Mesenchymal stem cell (in vitro differentiated cells and primary cell): ENCODE measurements around the gene TRMO.

Experiments used
- DNase-seq: peaks from one replicate; pipeline ENCODE4 v3.0.0-alpha.2; 2013
- H2AFZ ChIP-seq: one replicate; pipeline ENCODE4 v1.6.1; 2013; ENCODE audit warnings: low read depth, mild to moderate bottlenecking, control low read depth, inconsistent platforms, low read length, moderate library complexity
- H2AK5ac ChIP-seq: 2 replicates; pipeline ENCODE4 v1.6.1; 2013; ENCODE audit warnings: low read length, moderate library complexity, mild to moderate bottlenecking, inconsistent platforms; ENCODE audit not compliant: severe bottlenecking
- H2BK120ac ChIP-seq: one replicate; pipeline ENCODE4 v1.6.1; 2013; ENCODE audit warnings: low read depth, mild to moderate bottlenecking, inconsistent platforms, low read length, moderate library complexity
- H2BK12ac ChIP-seq, 2 experiments: one replicate each; pipeline ENCODE4 v1.6.1; 2013; ENCODE audit warnings: inconsistent platforms in 2 of 2, low read length in 2 of 2, mild to moderate bottlenecking in 2 of 2, moderate library complexity in 2 of 2, control low read depth in 1 of 2
- H2BK15ac ChIP-seq: one replicate; pipeline ENCODE4 v1.6.1; 2013; ENCODE audit warnings: mild to moderate bottlenecking, low read depth, inconsistent platforms; ENCODE audit not compliant: poor library complexity, severe bottlenecking
- H2BK5ac ChIP-seq: 2 replicates; pipeline ENCODE4 v1.6.1; 2013; ENCODE audit warnings: low read depth, mild to moderate bottlenecking, low read length, control low read depth, inconsistent platforms; ENCODE audit not compliant: poor library complexity, severe bottlenecking
- H3K14ac ChIP-seq, 2 experiments: one replicate each; pipeline ENCODE4 v1.6.1; 2013; ENCODE audit warnings: inconsistent platforms in 2 of 2, low read length in 2 of 2, control low read depth in 1 of 2, mild to moderate bottlenecking in 1 of 2, moderate library complexity in 1 of 2
- H3K18ac ChIP-seq, 2 experiments: one replicate each; pipeline ENCODE4 v1.6.1; 2013; ENCODE audit warnings: inconsistent platforms in 2 of 2, low read length in 2 of 2, control low read depth in 1 of 2, low read depth in 1 of 2, mild to moderate bottlenecking in 1 of 2
- H3K23ac ChIP-seq, 2 experiments: one replicate each; pipeline ENCODE4 v1.6.1; 2013; ENCODE audit warnings: inconsistent platforms in 2 of 2, low read length in 2 of 2, mild to moderate bottlenecking in 2 of 2, moderate library complexity in 2 of 2, control low read depth in 1 of 2
- H3K27ac ChIP-seq: 2 replicates; pipeline ENCODE4 v1.5.1; 2013; ENCODE audit warnings: mild to moderate bottlenecking, moderate library complexity, low read length, control low read depth, inconsistent platforms; ENCODE audit not compliant: poor library complexity, severe bottlenecking
- H3K27me3 ChIP-seq, 2 experiments: 2 replicates each; pipeline versions ENCODE4 v1.6.1 to v1.7.0; 2013; ENCODE audit warnings: low read length in 2 of 2, mild to moderate bottlenecking in 2 of 2, moderate library complexity in 2 of 2, control low read depth in 1 of 2, inconsistent platforms in 1 of 2; ENCODE audit not compliant: control insufficient read depth in 1 of 2, insufficient read depth in 1 of 2
- H3K36me3 ChIP-seq, 2 experiments: 2 replicates each; pipeline versions ENCODE4 v1.6.1 to v1.7.0; 2013; ENCODE audit warnings: low read length in 2 of 2, control low read depth in 1 of 2, inconsistent platforms in 1 of 2, low read depth in 1 of 2, mild to moderate bottlenecking in 1 of 2; ENCODE audit not compliant: insufficient read depth in 2 of 2, control insufficient read depth in 1 of 2
- H3K4ac ChIP-seq, 2 experiments: one replicate each; pipeline ENCODE4 v1.6.1; 2013; ENCODE audit warnings: inconsistent platforms in 2 of 2, low read length in 2 of 2, mild to moderate bottlenecking in 2 of 2, moderate library complexity in 2 of 2, control low read depth in 1 of 2, low read depth in 1 of 2
- H3K4me1 ChIP-seq: 2 replicates; pipeline ENCODE4 v1.6.1; 2013; ENCODE audit warnings: low read depth, low read length, control low read depth; ENCODE audit not compliant: control insufficient read depth, insufficient read depth
- H3K4me2 ChIP-seq: 2 replicates; pipeline ENCODE4 v1.6.1; 2013; ENCODE audit warnings: low read length, mild to moderate bottlenecking, inconsistent platforms; ENCODE audit not compliant: poor library complexity, severe bottlenecking
- H3K4me3 ChIP-seq, 2 experiments: 2 replicates each; pipeline versions ENCODE4 v1.5.1 to v1.7.0; 2013; ENCODE audit warnings: low read length in 2 of 2, mild to moderate bottlenecking in 2 of 2, control low read depth in 1 of 2, low read depth in 1 of 2; ENCODE audit not compliant: insufficient read depth in 1 of 2
- H3K79me1 ChIP-seq: replicated peaks from 2 replicates; pipeline ENCODE4 v1.6.1; 2013; ENCODE audit warnings: mild to moderate bottlenecking, control low read depth, low read length, inconsistent platforms; ENCODE audit not compliant: poor library complexity, severe bottlenecking
- H3K9ac ChIP-seq: 2 replicates; pipeline ENCODE4 v1.7.0; 2013; ENCODE audit warnings: mild to moderate bottlenecking, low read length, moderate library complexity
- H3K9me3 ChIP-seq: 2 replicates; pipeline ENCODE4 v1.7.0; 2013; ENCODE audit warnings: mild to moderate bottlenecking, low read length; ENCODE audit not compliant: control insufficient read depth
- H4K8ac ChIP-seq: one replicate; pipeline ENCODE4 v1.6.1; 2013; ENCODE audit warnings: inconsistent platforms, mild to moderate bottlenecking, low read length, moderate library complexity
- H4K91ac ChIP-seq: one replicate; pipeline ENCODE4 v1.6.1; 2013; ENCODE audit warnings: mild to moderate bottlenecking, low read length, inconsistent platforms
- WGBS: methylation state at CpG from one replicate; pipeline ENCODE4 v1.1.7; 2013; ENCODE audit warnings: mixed read lengths; 5-methylcytosine and 5-hydroxymethylcytosine counted together

The TRMO gene

GRCh38 chr9:97873425-97873824 lies 48.9 kb downstream of the TRMO start:
- H2BK15ac ChIP-seq: no peak overlapping the region
- no peak overlapping the region for H2AFZ ChIP-seq
- no peak overlapping the region for H3K18ac ChIP-seq
- H3K4ac ChIP-seq: no peak overlapping the region
- no peak overlapping the region for H4K8ac ChIP-seq
- no peak overlapping the region for H3K4me3 ChIP-seq
- H3K4me1 ChIP-seq: peaks cover 18% of the 10 kb centered on the region
- no peaks in the 10 kb centered on the region for H3K9me3 ChIP-seq
- H3K27ac ChIP-seq: no peak overlapping the region
- H3K27me3 ChIP-seq: no peaks in the 10 kb centered on the region
- no peak for DNase-seq
- H3K23ac ChIP-seq: no peak overlapping the region
- no peak overlapping the region for H3K4me2 ChIP-seq
- WGBS: 75% methylated on average over 3 of the region's 3 CpGs
- H3K36me3 ChIP-seq: no peaks in the 10 kb centered on the region
- no peak overlapping the region for H3K14ac ChIP-seq
- no peak overlapping the region for H2BK5ac ChIP-seq
- H3K79me1 ChIP-seq: no peaks in the 10 kb centered on the region
- no peak overlapping the region for H2BK120ac ChIP-seq
- H3K9ac ChIP-seq: no peak overlapping the region
- peak overlapping the region; percentile 35 for H2AK5ac ChIP-seq
- H2BK12ac ChIP-seq: no peak overlapping the region
- H4K91ac ChIP-seq: no peak overlapping the region

- Histone ChIP-seq H3K14ac (no peak overlapping the region), H3K79me1 (no peaks in the 10 kb centered on the region), H3K36me3 (no peaks in the 10 kb centered on the region), H3K23ac (no peak overlapping the region), H3K27me3 (peaks cover 10 to 19% of the 10 kb centered on the region in 2 experiments), H3K4me3 (no peak overlapping the region), H3K9me3 (peaks cover 28% of the 10 kb centered on the region), H2BK12ac (no peak overlapping the region), H4K91ac (no peak overlapping the region), H3K4me2 (no peak overlapping the region), H2BK120ac (no peak overlapping the region), H2AFZ (no peak overlapping the region), H2AK5ac (no peak overlapping the region), H3K9ac (no peak overlapping the region), H2BK5ac (no peak overlapping the region), H3K4ac (no peak overlapping the region), H3K4me1 (peaks cover 3% of the 10 kb centered on the region), H2BK15ac (no peak overlapping the region), H4K8ac (no peak overlapping the region), H3K27ac (no peak overlapping the region), H3K18ac (no peak overlapping the region)
- DNase-seq: no peak
- WGBS: 67% methylated on average over 3 of the region's 3 CpGs
These were observed 53.4 kb downstream of the TRMO start for GRCh38 chr9:97868859-97869258.

- Histone ChIP-seq H2BK5ac (no peak overlapping the region), H3K27me3 (peaks cover 26 to 38% of the 10 kb centered on the region in 2 experiments), H3K9me3 (peaks cover 31% of the 10 kb centered on the region), H3K4me2 (no peak overlapping the region), H3K27ac (no peak overlapping the region), H3K79me1 (no peaks in the 10 kb centered on the region), H2AFZ (no peak overlapping the region), H3K9ac (no peak overlapping the region), H3K14ac (no peak overlapping the region), H4K91ac (no peak overlapping the region), H2AK5ac (no peak overlapping the region), H3K36me3 (no peaks in the 10 kb centered on the region), H3K18ac (no peak overlapping the region), H3K4me1 (no peaks in the 10 kb centered on the region), H2BK120ac (no peak overlapping the region), H2BK15ac (no peak overlapping the region), H4K8ac (no peak overlapping the region), H2BK12ac (no peak overlapping the region), H3K4me3 (no peak overlapping the region), H3K4ac (no peak overlapping the region), H3K23ac (no peak overlapping the region)
- DNase-seq: no peak
These were observed 55.5 kb downstream of the TRMO start for GRCh38 chr9:97866848-97867247.

GRCh38 chr9:97866300-97866699 lies 56.0 kb downstream of the TRMO start:
- DNase-seq: no peak
- Histone ChIP-seq H3K4me1 (no peaks in the 10 kb centered on the region), H3K36me3 (no peaks in the 10 kb centered on the region), H3K79me1 (no peaks in the 10 kb centered on the region), H3K14ac (no peak overlapping the region), H3K27me3 (peaks cover 27 to 42% of the 10 kb centered on the region in 2 experiments), H3K9ac (no peak overlapping the region), H2BK12ac (no peak overlapping the region), H2AFZ (no peak overlapping the region), H3K4me2 (no peak overlapping the region), H3K4ac (no peak overlapping the region), H4K91ac (no peak overlapping the region), H3K4me3 (no peak overlapping the region), H3K18ac (no peak overlapping the region), H2BK120ac (no peak overlapping the region), H2AK5ac (no peak overlapping the region), H3K9me3 (peaks cover 31% of the 10 kb centered on the region), H3K23ac (no peak overlapping the region), H2BK5ac (no peak overlapping the region), H3K27ac (no peak overlapping the region), H2BK15ac (no peak overlapping the region), H4K8ac (no peak overlapping the region)
- WGBS: no CpG with 5 or more reads among the region's 1 CpG
